SU-DHL-6 (cell line): ENCODE data around the gene ACD.

Source experiments
- H2AFZ ChIP-seq: fragments of 200-600 bp; sonication (generic); 2 replicates; pipeline ENCODE4 v1.6.1; 2014; ENCODE audit warnings: low read depth, mild to moderate bottlenecking, moderate library complexity, mixed read lengths, antibody characterized with exemption, low read length; ENCODE audit not compliant: severe bottlenecking
- H3F3A ChIP-seq: fragments of 200-600 bp; shearing (Covaris generic); 2 replicates; pipeline ENCODE4 v1.6.0; 2016; ENCODE audit warnings: antibody characterized with exemption, mild to moderate bottlenecking; ENCODE audit not compliant: insufficient read depth
- H3K27ac ChIP-seq: fragments of 200-600 bp; sonication (generic); 2 replicates; pipeline ENCODE4 v1.5.1; 2016; ENCODE audit warnings: low read depth, mild to moderate bottlenecking, low read length, moderate library complexity, mixed read lengths
- H3K27me3 ChIP-seq: fragments of 200-600 bp; sonication (generic), shearing (Covaris generic); 2 replicates; pipeline ENCODE4 v1.6.0; 2014; ENCODE audit warnings: mild to moderate bottlenecking, low read length
- H3K36me3 ChIP-seq: fragments of 200-600 bp; sonication (generic); 2 replicates; pipeline ENCODE4 v1.6.1; 2014; ENCODE audit warnings: mild to moderate bottlenecking, low read length, mixed read lengths
- H3K4me2 ChIP-seq: fragments of 300-600, 200-600 bp; shearing (Covaris generic), sonication (generic); 2 replicates; pipeline ENCODE4 v1.6.0; 2014; ENCODE audit warnings: low read length, low read depth, mild to moderate bottlenecking; ENCODE audit not compliant: poor library complexity, severe bottlenecking
- H3K4me3 ChIP-seq: fragments of 200-600 bp; sonication (generic); 2 replicates; pipeline ENCODE4 v1.5.1; 2014; ENCODE audit warnings: antibody characterized with exemption, low read length, mild to moderate bottlenecking, mixed read lengths; ENCODE audit not compliant: insufficient read depth, poor library complexity, severe bottlenecking
- H3K79me2 ChIP-seq: fragments of 200-600 bp; sonication (generic); 2 replicates; pipeline ENCODE4 v1.6.1; 2014; ENCODE audit warnings: mild to moderate bottlenecking, low read length, moderate library complexity; ENCODE audit not compliant: insufficient read depth
- H3K9ac ChIP-seq: fragments of 200-600 bp; sonication (generic); 2 replicates; pipeline ENCODE4 v1.7.0; 2014; ENCODE audit warnings: mild to moderate bottlenecking, low read length
- H3K9me2 ChIP-seq: fragments of 200-600 bp; sonication (generic); replicated peaks from 2 replicates; pipeline ENCODE4 v1.6.1; 2014; ENCODE audit warnings: low read length; ENCODE audit not compliant: insufficient read depth
- H3K9me3 ChIP-seq: fragments of 200-600 bp; sonication (generic); 2 replicates; pipeline ENCODE4 v1.6.1; 2014; ENCODE audit warnings: low read length, mixed read lengths; ENCODE audit not compliant: insufficient read depth
- H4K20me1 ChIP-seq: fragments of 200-600 bp; sonication (generic); 2 replicates; pipeline ENCODE4 v1.6.1; 2014; ENCODE audit warnings: low read depth, mild to moderate bottlenecking, antibody characterized with exemption, low read length, moderate library complexity, mixed read lengths
- CTCF ChIP-seq: fragments of 200-600 bp; sonication (generic); IDR thresholded peaks from one replicate; pipeline ENCODE4 v1.5.1; 2017; ENCODE audit warnings: antibody characterized with exemption, mild to moderate bottlenecking, low read length, moderate library complexity; ENCODE audit not compliant: insufficient read depth, poor library complexity, severe bottlenecking
- EZH2phosphoT487 ChIP-seq: fragments of 200-600 bp; sonication (generic), shearing (Covaris generic); conservative IDR thresholded peaks from 2 replicates; pipeline ENCODE4 v1.6.1; 2018; ENCODE audit warnings: mild to moderate bottlenecking, antibody characterized with exemption, low read length, moderate library complexity, mixed read lengths

The ACD gene

GRCh38 chr16:67644038-67644437, 16.0 kb downstream of the ACD start:
- Histone ChIP-seq H3K9me3 (no peaks in the 10 kb centered on the region), H2AFZ (no peak overlapping the region), H4K20me1 (no peaks in the 10 kb centered on the region), H3K27me3 (no peaks in the 10 kb centered on the region), H3K9me2 (no peaks in the 10 kb centered on the region), H3K9ac (peak overlapping the region; percentile 98; the same call in 1 of the 2 replicates), H3K27ac (no peak overlapping the region), H3K79me2 (peaks cover 8% of the 10 kb centered on the region), H3F3A (peaks cover 13% of the 10 kb centered on the region), H3K4me2 (peak overlapping the region; percentile 88), H3K4me3 (no peak overlapping the region), H3K36me3 (peaks cover under 1% of the 10 kb centered on the region; the same call in 1 of the 2 replicates)
- TF ChIP-seq CTCF, result no peak
- TF ChIP-seq EZH2phosphoT487, result no peak

GRCh38 chr16:67641779-67642708, 18.0 kb downstream of the ACD start:
- Histone ChIP-seq H3K4me2 (no peak overlapping the region), H2AFZ (no peak overlapping the region), H3K9me2 (no peaks in the 10 kb centered on the region), H3K9ac (no peak overlapping the region), H3K79me2 (peaks cover 8% of the 10 kb centered on the region), H3K36me3 (peaks cover 16% of the 10 kb centered on the region), H3K4me3 (no peak overlapping the region), H4K20me1 (no peaks in the 10 kb centered on the region), H3F3A (peaks cover 21% of the 10 kb centered on the region), H3K27me3 (no peaks in the 10 kb centered on the region), H3K9me3 (no peaks in the 10 kb centered on the region), H3K27ac (no peak overlapping the region)
- no peak for TF ChIP-seq CTCF
- no peak for TF ChIP-seq EZH2phosphoT487

- peaks cover 24% of the 10 kb centered on the region for H3K36me3 ChIP-seq
- no peak overlapping the region for H2AFZ ChIP-seq
- no peaks in the 10 kb centered on the region for H3K9me2 ChIP-seq
- H3K27me3 ChIP-seq, result no peaks in the 10 kb centered on the region
- H3K9me3 ChIP-seq, result no peaks in the 10 kb centered on the region
- H3K27ac ChIP-seq, result no peak overlapping the region
- H3K4me2 ChIP-seq, result no peak overlapping the region
- no peak overlapping the region for H3K9ac ChIP-seq
- H4K20me1 ChIP-seq, result no peaks in the 10 kb centered on the region
- H3F3A ChIP-seq, result peaks cover 17% of the 10 kb centered on the region
- no peak overlapping the region for H3K4me3 ChIP-seq
- no peak for TF ChIP-seq EZH2phosphoT487
- no peak for TF ChIP-seq CTCF
- H3K79me2 ChIP-seq, result no peaks in the 10 kb centered on the region
These were observed 22.4 kb downstream of the ACD start for GRCh38 chr16:67637625-67638024.
